Neural progenitor cell (in vitro differentiated cells): Measurements from ENCODE around the gene HS6ST3.

Experiments used
- CTCF ChIP-seq: fragments of 200-600 bp; sonication (generic); IDR thresholded peaks from 2 replicates; pipeline ENCODE4 v1.5.1; 2017; ENCODE audit warnings: antibody characterized with exemption, mild to moderate bottlenecking
- EZH2 ChIP-seq: fragments of 200-600 bp; sonication (generic); IDR thresholded peaks from 2 replicates; pipeline ENCODE4 v1.6.1; 2017; ENCODE audit warnings: antibody characterized with exemption, mild to moderate bottlenecking, moderate library complexity
- EZH2phosphoT487 ChIP-seq: fragments of 200-600 bp; sonication (generic); IDR thresholded peaks from 2 replicates; pipeline ENCODE4 v1.6.1; 2017; ENCODE audit warnings: antibody characterized with exemption

GRCh38 chr13:96542986-96543385 lies 453.1 kb downstream of the HS6ST3 start:
- no peak for TF ChIP-seq CTCF
- TF ChIP-seq EZH2phosphoT487 = no peak
- no peak for TF ChIP-seq EZH2
